Upper lobe of right lung (tissue), 1 donor: ENCODE results near the gene ARMC2. TPM values are rescaled to one million over a fixed set of nuclear protein-coding genes. Genes with fewer than 3 reads are reported as not detected.
A peak's percentile ranks its signal among the peaks of the same experiment; 100 is the strongest.

Experiments used
- ATAC-seq: fragments of 200-7000 bp; cut with Tn5 transposase; one replicate; pipeline ENCODE4 v1.9.1; 2020; ENCODE audit warnings: mild to moderate bottlenecking, moderate library complexity
- DNase-seq: peaks from one replicate; pipeline ENCODE4 v3.0.0-alpha.2; 2020
- H3K27ac ChIP-seq: fragments of 200-600 bp; one replicate; pipeline ENCODE4 v1.8.0; 2022
- H3K27me3 ChIP-seq: fragments of 200-600 bp; one replicate; pipeline ENCODE4 v1.8.0; 2022; ENCODE audit warnings: mild to moderate bottlenecking
- H3K36me3 ChIP-seq: fragments of 200-600 bp; one replicate; pipeline ENCODE4 v1.8.0; 2022
- H3K4me1 ChIP-seq: fragments of 200-600 bp; one replicate; pipeline ENCODE4 v1.8.0; 2022
- H3K4me3 ChIP-seq: fragments of 200-600 bp; one replicate; pipeline ENCODE4 v1.8.0; 2022; ENCODE audit warnings: mild to moderate bottlenecking
- H3K9me3 ChIP-seq: fragments of 200-600 bp; one replicate; pipeline ENCODE4 v1.8.0; 2022
- intact Hi-C: fragments of 100-400 bp; cut with DNase I; formaldehyde crosslinking; loops from one replicate; pipeline ENCODE4 v1.11.0; 2022
- total RNA-seq: library from RNA; stranded (reverse); fragmentation: NEBNext Ultra II Directional; extraction: Animal tissue kit (Norgen Biotek cat#: 25700); gene quantifications from one replicate; pipeline ENCODE4 v1.2.1, GENCODE V29; 2021
- TF ChIP-seq, protein P1 (sequence below): fragments of 200-600 bp; IDR thresholded peaks from one replicate; pipeline ENCODE4 v1.8.0; 2022; ENCODE audit warnings: antibody characterized with exemption
- donor health status: DM: no; HTN: yes; CAD: no; lungs with severe emphysema.

Gene ARMC2
- total RNA-seq, 1 donor from 2014 or later, result 5.8 TPM

DNA sequence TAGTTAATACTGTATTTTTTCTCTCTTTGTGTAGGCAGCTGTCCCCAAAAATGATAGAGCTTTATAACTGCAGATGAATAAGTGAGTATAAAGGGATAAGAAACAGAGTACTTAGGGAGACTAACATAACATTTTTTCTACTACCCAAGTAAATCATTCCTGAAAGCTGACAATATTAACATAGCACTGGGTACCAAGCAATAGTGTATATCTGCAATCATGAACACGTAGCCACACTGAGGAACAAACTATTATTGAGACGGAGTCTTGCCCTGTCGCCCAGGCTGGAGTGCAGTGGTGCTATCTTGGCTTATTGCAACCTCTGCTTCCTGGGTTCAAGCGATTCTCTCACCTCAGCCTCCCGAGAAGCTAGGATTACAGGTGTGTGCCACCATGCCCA is 140.5 kb downstream of the ARMC2 start:
- Histone ChIP-seq H3K4me1 (peaks cover 3% of the 10 kb centered on the region), H3K27me3 (no peaks in the 10 kb centered on the region), H3K4me3 (no peak overlapping the region), H3K9me3 (no peaks in the 10 kb centered on the region), H3K27ac (peak overlapping the region; percentile 59), H3K36me3 (peaks cover 81% of the 10 kb centered on the region)
- no peak for DNase-seq
- TF ChIP-seq, protein P1, sequence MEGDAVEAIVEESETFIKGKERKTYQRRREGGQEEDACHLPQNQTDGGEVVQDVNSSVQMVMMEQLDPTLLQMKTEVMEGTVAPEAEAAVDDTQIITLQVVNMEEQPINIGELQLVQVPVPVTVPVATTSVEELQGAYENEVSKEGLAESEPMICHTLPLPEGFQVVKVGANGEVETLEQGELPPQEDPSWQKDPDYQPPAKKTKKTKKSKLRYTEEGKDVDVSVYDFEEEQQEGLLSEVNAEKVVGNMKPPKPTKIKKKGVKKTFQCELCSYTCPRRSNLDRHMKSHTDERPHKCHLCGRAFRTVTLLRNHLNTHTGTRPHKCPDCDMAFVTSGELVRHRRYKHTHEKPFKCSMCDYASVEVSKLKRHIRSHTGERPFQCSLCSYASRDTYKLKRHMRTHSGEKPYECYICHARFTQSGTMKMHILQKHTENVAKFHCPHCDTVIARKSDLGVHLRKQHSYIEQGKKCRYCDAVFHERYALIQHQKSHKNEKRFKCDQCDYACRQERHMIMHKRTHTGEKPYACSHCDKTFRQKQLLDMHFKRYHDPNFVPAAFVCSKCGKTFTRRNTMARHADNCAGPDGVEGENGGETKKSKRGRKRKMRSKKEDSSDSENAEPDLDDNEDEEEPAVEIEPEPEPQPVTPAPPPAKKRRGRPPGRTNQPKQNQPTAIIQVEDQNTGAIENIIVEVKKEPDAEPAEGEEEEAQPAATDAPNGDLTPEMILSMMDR, result no peak
- no peak for ATAC-seq
- intact Hi-C loops, result no loop called here

DNA sequence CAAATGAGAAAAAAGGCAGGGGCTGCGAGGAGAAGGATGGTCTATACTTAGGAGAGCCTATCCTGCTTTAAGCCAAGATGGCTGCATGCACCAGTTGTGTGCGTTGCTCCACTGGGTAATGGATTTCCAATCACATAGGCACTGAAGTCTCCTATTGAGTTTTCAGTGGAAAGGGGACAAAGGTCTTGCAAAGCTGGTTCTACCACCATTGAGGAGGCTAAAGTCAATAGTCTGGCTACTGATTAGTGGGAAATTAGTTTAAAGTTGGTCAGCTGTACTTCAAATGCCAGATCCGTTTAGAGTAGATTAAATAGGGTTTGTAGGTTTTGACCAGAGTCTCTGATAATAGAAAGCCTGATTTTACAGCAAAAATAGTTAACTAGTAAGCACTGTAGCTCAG is 141.5 kb downstream of the ARMC2 start:
- Histone ChIP-seq H3K4me3 (no peak overlapping the region), H3K27ac (peak overlapping the region; percentile 40), H3K36me3 (peaks cover 91% of the 10 kb centered on the region), H3K9me3 (no peaks in the 10 kb centered on the region), H3K4me1 (peaks cover 3% of the 10 kb centered on the region), H3K27me3 (no peaks in the 10 kb centered on the region)
- ATAC-seq, result no peak
- intact Hi-C loops, result no loop called here
- TF ChIP-seq, protein P1, result no peak
- no peak for DNase-seq

DNA sequence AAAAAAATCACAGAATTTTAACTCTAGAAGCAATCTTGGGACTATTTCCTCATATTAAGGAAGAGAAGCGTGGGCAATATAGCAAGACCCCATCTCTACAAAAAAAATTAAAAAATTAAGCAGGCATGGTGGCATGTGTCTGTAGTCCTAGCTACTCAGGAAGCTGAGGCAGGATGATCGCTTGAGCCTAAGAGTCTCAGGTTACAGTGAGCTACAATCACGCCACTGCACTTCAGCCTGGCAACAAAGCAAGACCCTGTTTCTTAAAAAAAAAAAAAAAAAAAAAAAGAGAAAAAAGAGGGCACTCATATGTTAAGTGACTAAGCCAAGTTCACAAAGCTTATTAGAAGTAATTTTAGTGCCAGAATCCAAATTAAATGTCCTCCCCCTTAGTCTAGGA is 145.7 kb downstream of the ARMC2 start:
- no peak overlapping the region for H3K4me3 ChIP-seq
- peaks cover 93% of the 10 kb centered on the region for H3K36me3 ChIP-seq
- peaks cover 3% of the 10 kb centered on the region for H3K4me1 ChIP-seq
- intact Hi-C loops, result no loop called here
- TF ChIP-seq, protein P1, result no peak
- no peak for ATAC-seq
- no peaks in the 10 kb centered on the region for H3K27me3 ChIP-seq
- no peak overlapping the region for H3K27ac ChIP-seq
- DNase-seq, result no peak
- no peaks in the 10 kb centered on the region for H3K9me3 ChIP-seq

DNA sequence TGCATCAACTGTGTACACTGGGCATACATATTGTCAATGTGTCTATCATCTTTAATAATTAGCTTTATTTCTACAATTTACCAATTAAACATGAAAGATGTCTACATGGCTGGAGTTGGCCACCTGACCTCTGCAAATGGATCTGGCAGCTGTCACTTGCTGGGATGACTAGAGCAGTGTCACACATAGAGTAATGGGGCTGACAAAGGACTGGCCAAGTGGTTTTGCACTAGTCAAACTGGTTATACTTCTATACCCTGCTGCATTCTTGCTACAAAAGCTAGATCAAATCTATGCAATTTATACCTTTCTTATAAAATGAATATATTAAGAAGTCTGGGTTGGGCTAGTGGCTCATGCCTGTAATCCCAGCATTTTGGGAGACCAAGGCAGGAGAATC is 147.1 kb downstream of the ARMC2 start:
- H3K4me3 ChIP-seq, result no peak overlapping the region
- H3K36me3 ChIP-seq, result peaks cover 93% of the 10 kb centered on the region
- H3K27ac ChIP-seq, result no peak overlapping the region
- no peaks in the 10 kb centered on the region for H3K9me3 ChIP-seq
- DNase-seq (no peak), ATAC-seq (no peak)
- TF ChIP-seq, protein P1, result no peak
- H3K27me3 ChIP-seq, result no peaks in the 10 kb centered on the region
- no peaks in the 10 kb centered on the region for H3K4me1 ChIP-seq
- intact Hi-C loops, result no loop called here

DNA sequence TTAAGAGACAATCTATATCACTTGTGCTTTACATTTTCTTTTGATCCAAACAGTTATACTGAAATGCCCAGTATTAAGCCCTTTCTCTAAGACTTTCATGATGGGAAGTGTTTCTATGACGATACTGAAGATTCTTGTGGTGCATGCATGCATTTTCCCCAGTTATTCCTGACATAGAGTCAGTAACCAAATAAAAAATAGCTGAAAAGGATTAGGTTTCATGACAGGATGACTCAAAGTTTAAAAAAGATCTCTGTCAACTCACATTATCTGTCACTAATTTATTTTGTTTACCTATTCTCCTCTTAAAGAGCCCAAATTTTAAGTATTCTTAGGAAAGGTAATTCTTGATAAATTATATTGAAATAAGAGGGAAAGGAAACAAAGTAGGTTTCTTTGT is 148.0 kb downstream of the ARMC2 start:
- Histone ChIP-seq H3K4me3 (no peak overlapping the region), H3K4me1 (peaks cover under 1% of the 10 kb centered on the region), H3K27ac (no peak overlapping the region), H3K9me3 (no peaks in the 10 kb centered on the region), H3K27me3 (no peaks in the 10 kb centered on the region), H3K36me3 (peaks cover 91% of the 10 kb centered on the region)
- DNase-seq, result no peak
- TF ChIP-seq, protein P1, result no peak
- intact Hi-C loops, result no loop called here
- no peak for ATAC-seq

DNA sequence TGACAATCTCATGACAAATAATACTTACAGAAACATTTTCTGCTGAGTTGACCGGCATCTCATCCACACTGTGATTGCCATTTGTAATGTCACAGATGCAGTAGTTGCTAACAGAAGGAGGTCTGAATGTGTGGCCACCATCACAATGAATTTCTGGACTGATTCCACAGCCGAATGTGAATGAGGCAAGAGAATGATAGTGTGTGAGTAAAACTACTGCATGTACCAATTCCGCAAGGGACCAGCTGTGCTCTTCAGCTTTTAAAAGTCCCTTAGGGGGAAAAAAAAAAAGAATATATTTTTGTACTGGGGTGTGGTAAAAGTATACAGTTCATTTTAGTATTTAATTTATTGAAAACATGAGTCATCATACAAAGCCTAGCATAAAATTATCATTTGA is 150.3 kb downstream of the ARMC2 start:
- H3K4me1 ChIP-seq, result peaks cover 20% of the 10 kb centered on the region
- DNase-seq (no peak), ATAC-seq (no peak)
- H3K9me3 ChIP-seq, result no peaks in the 10 kb centered on the region
- TF ChIP-seq, protein P1, result no peak
- peaks cover 68% of the 10 kb centered on the region for H3K36me3 ChIP-seq
- intact Hi-C loops, result no loop called here
- H3K27ac ChIP-seq, result no peak overlapping the region
- H3K4me3 ChIP-seq, result no peak overlapping the region
- no peaks in the 10 kb centered on the region for H3K27me3 ChIP-seq
